ENCODE results near the gene ARHGEF12. TPM values are rescaled to one million over a fixed set of nuclear protein-coding genes. Genes with fewer than 3 reads are reported as not detected.

Gene ARHGEF12
- polyA plus RNA-seq, 3 donors, result 0.25 to 0.87 (median 0.27) TPM

GRCh38 chr11:120288021-120288420 is 48.2 kb upstream of the ARHGEF12 start:
- H3K27ac ChIP-seq (ENCODE audit: low read depth in 1 of 2, low read length in 2 of 2), result no peak overlapping the region
- Mint-ChIP-seq H3K36me3 (no peaks in the 10 kb centered on the region), H3K9me3 (peaks cover 0 to 3% (median 1%) of the 10 kb centered on the region in 7 donors), H3K27ac (no peak overlapping the region), H3K4me3 (no peak overlapping the region), H3K4me1 (peaks cover 10% of the 10 kb centered on the region), H3K27me3 (ENCODE audit: low read depth in 3 of 3) (peaks cover 14 to 29% (median 16%) of the 10 kb centered on the region in 3 donors)
- no peaks in the 10 kb centered on the region for H3K9me3 ChIP-seq (replicated peaks in 1 of 2; ENCODE audit: control insufficient read depth in 1 of 2, insufficient read depth in 1 of 2, low read length in 2 of 2)
- no peak overlapping the region for H3K4me2 ChIP-seq (replicated peaks; ENCODE audit: extremely low read depth, low read length, poor library complexity, severe bottlenecking)
- no peaks in the 10 kb centered on the region for H3K79me2 ChIP-seq (ENCODE audit: insufficient read depth, low read length)
- no peaks in the 10 kb centered on the region for H3K36me3 ChIP-seq (replicated peaks in 1 of 2; ENCODE audit: control insufficient read depth in 1 of 2, insufficient read depth in 2 of 2, low read length in 2 of 2)
- TF ChIP-seq CTCF (IDR thresholded peaks at IDR 0.05), result no peak
- H3K4me1 ChIP-seq (ENCODE audit: control insufficient read depth in 1 of 2, insufficient read depth in 2 of 2, low read length in 2 of 2), result peaks cover 1 to 4% of the 10 kb centered on the region in 2 donors
- H3K27me3 ChIP-seq (ENCODE audit: control insufficient read depth in 2 of 2, insufficient read depth in 2 of 2, low read length in 2 of 2), result peaks cover 19 to 34% of the 10 kb centered on the region in 2 donors
- no CpG with 5 or more reads among the region's 2 CpGs for WGBS (ENCODE audit: insufficient coverage)
- intact Hi-C loops (cut with micrococcal nuclease), result no loop called here
- no peak for DNase-seq
- no peak overlapping the region for H2AFZ ChIP-seq (ENCODE audit: insufficient read depth, low read depth, low read length, poor library complexity, severe bottlenecking)
- no peaks in the 10 kb centered on the region for H4K20me1 ChIP-seq (ENCODE audit: insufficient read depth, low read length)
- no peak overlapping the region for H3K9ac ChIP-seq (ENCODE audit: insufficient read depth, low read length, poor library complexity, severe bottlenecking)
- H3K4me3 ChIP-seq (replicated peaks in 1 of 3; ENCODE audit: low read depth in 2 of 3, low read length in 3 of 3), result no peak overlapping the region

GRCh38 chr11:120289426-120289825 is 46.8 kb upstream of the ARHGEF12 start:
- H3K27me3 Mint-ChIP-seq (ENCODE audit: low read depth in 3 of 3), result peaks cover 22 to 42% (median 24%) of the 10 kb centered on the region in 3 donors
- H3K9ac ChIP-seq (ENCODE audit: insufficient read depth, low read length, poor library complexity, severe bottlenecking), result no peak overlapping the region

More at GRCh38 chr11:120289426-120289825, 46.8 kb upstream of the ARHGEF12 start:
- Mint-ChIP-seq H3K36me3 (no peaks in the 10 kb centered on the region), H3K4me3 (peak overlapping the region in 1 of 2 donors; percentile 69), H3K9me3 (peaks cover 0 to 3% (median 1%) of the 10 kb centered on the region in 7 donors), H3K27ac (peak overlapping the region in 1 of 7 donors; percentile 69), H3K4me1 (peaks cover 17% of the 10 kb centered on the region)
- Histone ChIP-seq H3K9me3 (replicated peaks in 1 of 2; ENCODE audit: control insufficient read depth in 1 of 2, insufficient read depth in 1 of 2, low read length in 2 of 2) (no peaks in the 10 kb centered on the region), H3K79me2 (ENCODE audit: insufficient read depth, low read length) (no peaks in the 10 kb centered on the region), H3K4me2 (replicated peaks; ENCODE audit: extremely low read depth, low read length, poor library complexity, severe bottlenecking) (peak overlapping the region; percentile 23), H4K20me1 (ENCODE audit: insufficient read depth, low read length) (no peaks in the 10 kb centered on the region), H3K36me3 (replicated peaks in 1 of 2; ENCODE audit: control insufficient read depth in 1 of 2, insufficient read depth in 2 of 2, low read length in 2 of 2) (no peaks in the 10 kb centered on the region), H3K27me3 (ENCODE audit: control insufficient read depth in 2 of 2, insufficient read depth in 2 of 2, low read length in 2 of 2) (peaks cover 21 to 36% of the 10 kb centered on the region in 2 donors), H3K4me3 (replicated peaks in 1 of 3; ENCODE audit: low read depth in 2 of 3, low read length in 3 of 3) (peak overlapping the region in 1 of 3 experiments; percentile 8), H3K27ac (ENCODE audit: low read depth in 1 of 2, low read length in 2 of 2) (no peak overlapping the region), H3K4me1 (ENCODE audit: control insufficient read depth in 1 of 2, insufficient read depth in 2 of 2, low read length in 2 of 2) (peaks cover 10% of the 10 kb centered on the region in 2 donors), H2AFZ (ENCODE audit: insufficient read depth, low read depth, low read length, poor library complexity, severe bottlenecking) (no peak overlapping the region)
- TF ChIP-seq CTCF (IDR thresholded peaks at IDR 0.05), result no peak
- WGBS (ENCODE audit: insufficient coverage), result 58% methylated on average over 7 of the region's 9 CpGs
- peak in 2 of 3 donors; percentile 21 to 34 for DNase-seq
- intact Hi-C loops (cut with micrococcal nuclease), result no loop called here
